Measurements from ENCODE around the gene SV2B.

Gene SV2B

GRCh38 chr15:91153954-91154353 lies 53.9 kb downstream of the SV2B start:
- no peak for TF ChIP-seq CTCF (IDR thresholded peaks at IDR 0.05; ENCODE audit: low read depth, low read length, missing control alignments)
- no peak overlapping the region for H3K4me3 ChIP-seq (ENCODE audit: low read depth, low read length)
- DNase-seq (ENCODE audit: low read depth): no peak

- DNase-seq (ENCODE audit: low read depth): no peak
- H3K4me3 ChIP-seq (ENCODE audit: low read depth, low read length): no peak overlapping the region
- TF ChIP-seq CTCF (IDR thresholded peaks at IDR 0.05; ENCODE audit: low read depth, low read length, missing control alignments): no peak
Measured at GRCh38 chr15:91156175-91156726, 56.2 kb downstream of the SV2B start.

GRCh38 chr15:91158415-91159394 lies 58.6 kb downstream of the SV2B start:
- no peak for TF ChIP-seq CTCF (IDR thresholded peaks at IDR 0.05; ENCODE audit: low read depth, low read length, missing control alignments)
- no peak overlapping the region for H3K4me3 ChIP-seq (ENCODE audit: low read depth, low read length)

GRCh38 chr15:91165850-91166249 lies 65.8 kb downstream of the SV2B start:
- no peak for DNase-seq (ENCODE audit: low read depth)
- H3K4me3 ChIP-seq (ENCODE audit: low read depth, low read length): no peak overlapping the region
- TF ChIP-seq CTCF (IDR thresholded peaks at IDR 0.05; ENCODE audit: low read depth, low read length, missing control alignments): no peak

More at GRCh38 chr15:91158415-91159394, 58.6 kb downstream of the SV2B start:
- no peak for DNase-seq (ENCODE audit: low read depth)

GRCh38 chr15:91168457-91168856 lies 68.4 kb downstream of the SV2B start:
- no peak for TF ChIP-seq CTCF (IDR thresholded peaks at IDR 0.05; ENCODE audit: low read depth, low read length, missing control alignments)
- H3K4me3 ChIP-seq (ENCODE audit: low read depth, low read length): no peak overlapping the region
- DNase-seq (ENCODE audit: low read depth): no peak

- no peak for DNase-seq (ENCODE audit: low read depth)
- H3K4me3 ChIP-seq (ENCODE audit: low read depth, low read length): no peak overlapping the region
- no peak for TF ChIP-seq CTCF (IDR thresholded peaks at IDR 0.05; ENCODE audit: low read depth, low read length, missing control alignments)
Measured at GRCh38 chr15:91171334-91171733, 71.3 kb downstream of the SV2B start.

Data from GM12864 (cell line).